Hematopoietic multipotent progenitor cell treated with erythropoietin and hydrocortisone succinate and interleukin-3 and kit ligand, for 17 days (in vitro differentiated cells): ENCODE data around the gene CELA2B.
"Not testable (repeated sequence)": the region's sequence is repeated elsewhere in the genome, so short reads cannot be mapped to it uniquely, and the experiment has no call there.

Experiments
- DNase-seq: peaks from one replicate; pipeline ENCODE4 v3.0.0-alpha.2; 2015; ENCODE audit warnings: low spot score

Gene CELA2B

DNA sequence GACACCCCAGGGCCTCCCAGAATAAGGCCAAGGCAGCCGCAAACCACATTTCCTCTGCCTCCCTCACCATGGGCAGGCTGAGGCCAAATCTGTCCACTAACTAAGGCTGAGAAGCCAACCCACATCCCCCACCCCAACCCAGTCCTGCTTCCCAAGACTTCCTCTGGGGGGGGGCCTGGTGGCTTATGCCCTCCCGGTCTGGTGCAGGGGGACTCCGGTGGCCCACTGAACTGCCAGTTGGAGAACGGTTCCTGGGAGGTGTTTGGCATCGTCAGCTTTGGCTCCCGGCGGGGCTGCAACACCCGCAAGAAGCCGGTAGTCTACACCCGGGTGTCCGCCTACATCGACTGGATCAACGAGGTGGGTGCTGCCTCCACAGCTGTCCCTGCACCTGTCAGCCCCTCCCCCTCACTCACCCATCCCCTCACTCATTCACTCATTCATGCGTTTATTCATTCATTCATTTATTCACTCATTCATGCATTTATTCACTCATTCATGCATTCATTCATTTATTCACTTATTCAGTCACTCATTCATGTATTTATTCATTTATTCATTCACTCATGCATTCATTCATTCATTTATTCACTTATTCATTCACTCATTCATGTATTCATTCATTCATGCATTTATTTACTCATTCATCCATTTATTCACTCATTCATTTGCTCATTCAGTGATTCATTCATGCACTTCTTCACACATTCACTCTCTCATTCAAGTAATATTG is 30.3 kb upstream of the CELA2B start:
- no peak for DNase-seq

DNA sequence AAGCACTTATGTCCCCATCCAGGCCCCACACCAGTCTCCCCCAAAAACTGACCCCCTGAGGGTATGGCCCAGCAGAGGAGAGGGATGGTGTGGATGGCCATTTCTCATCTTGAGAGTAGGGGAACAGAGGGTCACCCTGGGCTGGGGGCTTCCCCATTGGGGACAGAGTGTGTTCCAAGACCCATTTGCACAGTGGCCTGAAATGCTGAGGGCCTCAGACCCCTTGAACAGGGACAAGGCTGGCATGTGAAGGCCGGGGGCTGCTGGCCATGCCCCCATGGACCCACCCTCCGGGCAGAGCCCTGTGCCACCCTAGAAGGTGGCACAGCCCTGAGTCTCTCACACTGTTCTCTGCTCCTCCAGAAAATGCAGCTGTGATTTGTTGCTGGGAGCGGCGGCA is 29.7 kb upstream of the CELA2B start:
- no peak for DNase-seq

DNA sequence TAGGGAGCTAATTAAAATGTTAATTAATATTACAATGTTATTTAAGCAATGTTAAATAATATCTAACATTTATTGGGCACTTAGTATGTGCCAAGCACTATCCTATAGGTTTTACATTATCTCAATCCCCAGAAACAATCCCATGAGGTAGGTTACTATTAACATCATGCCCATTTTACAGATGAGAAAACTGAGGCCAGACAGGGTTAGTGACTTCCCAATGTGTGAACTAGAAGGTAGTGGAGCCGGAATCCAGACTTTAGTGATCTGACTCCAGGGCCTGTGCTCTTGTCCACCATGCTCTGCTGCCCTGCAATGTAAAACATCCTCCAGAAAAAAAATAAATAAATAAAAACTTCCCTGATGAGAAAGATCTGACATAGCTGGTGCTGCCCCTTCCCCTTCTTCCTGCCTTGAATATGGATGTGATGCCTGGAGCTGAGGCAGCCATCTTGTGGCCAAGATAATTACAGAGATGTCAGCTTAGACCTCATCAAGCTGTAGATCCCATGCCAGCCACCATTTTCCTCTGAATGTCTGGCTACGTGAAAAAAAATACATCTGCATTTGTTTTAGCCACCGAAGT is 26.9 kb upstream of the CELA2B start:
- no peak for DNase-seq

DNA sequence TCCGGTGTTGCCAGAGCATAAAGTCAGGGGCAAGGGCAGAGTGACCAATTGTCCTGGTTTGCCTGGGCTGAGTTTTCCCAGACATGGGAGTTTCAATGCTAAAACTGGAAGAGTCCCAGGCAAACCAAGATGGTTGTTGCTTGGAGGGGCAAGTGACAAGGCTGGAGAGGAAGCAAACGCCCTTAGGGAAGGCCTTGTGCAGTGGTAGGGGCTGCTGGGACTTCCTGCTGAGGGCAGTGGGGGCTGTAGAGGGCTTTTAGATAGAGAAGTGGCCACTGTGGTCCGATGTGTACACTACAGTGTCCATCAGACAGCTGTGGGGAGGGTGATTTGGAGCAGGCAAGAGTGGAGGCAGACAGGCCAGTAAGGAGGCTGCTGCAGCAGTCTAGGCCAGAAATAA is 26.3 kb upstream of the CELA2B start:
- no peak for DNase-seq

DNA sequence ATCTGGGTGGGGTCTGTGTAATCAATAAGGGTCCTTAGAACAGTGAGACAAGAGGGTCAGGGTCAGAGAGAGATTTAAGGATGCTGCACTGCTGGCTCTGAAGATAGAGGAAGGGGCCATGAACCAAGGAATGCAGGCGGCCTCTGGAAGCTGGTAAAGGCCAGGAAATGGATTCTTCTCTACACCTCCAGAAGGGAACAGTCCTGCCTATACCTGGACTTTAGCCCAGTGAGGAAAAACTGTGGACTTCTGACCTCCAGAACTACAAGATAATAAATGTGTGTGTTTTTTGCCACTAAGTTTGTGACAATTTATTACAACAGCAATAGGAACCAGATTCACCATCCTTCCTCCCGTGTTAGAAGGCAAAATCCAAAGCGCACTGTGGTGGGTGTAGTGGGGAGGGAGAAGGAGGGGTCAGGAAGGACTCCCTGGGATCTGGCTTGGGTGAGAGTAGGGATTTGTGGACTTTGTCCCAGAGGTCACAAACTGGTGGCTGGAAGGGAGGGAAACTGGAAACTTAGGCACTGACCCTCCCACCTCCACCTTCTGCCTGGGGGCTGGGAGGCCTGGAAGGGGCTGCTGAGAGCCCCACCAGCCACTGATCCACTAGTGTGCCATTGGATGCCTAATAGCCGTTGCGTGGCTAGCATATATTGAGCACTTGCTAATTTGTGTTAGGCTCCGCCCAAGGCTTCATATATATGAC is 24.7 kb upstream of the CELA2B start:
- no peak for DNase-seq

DNA sequence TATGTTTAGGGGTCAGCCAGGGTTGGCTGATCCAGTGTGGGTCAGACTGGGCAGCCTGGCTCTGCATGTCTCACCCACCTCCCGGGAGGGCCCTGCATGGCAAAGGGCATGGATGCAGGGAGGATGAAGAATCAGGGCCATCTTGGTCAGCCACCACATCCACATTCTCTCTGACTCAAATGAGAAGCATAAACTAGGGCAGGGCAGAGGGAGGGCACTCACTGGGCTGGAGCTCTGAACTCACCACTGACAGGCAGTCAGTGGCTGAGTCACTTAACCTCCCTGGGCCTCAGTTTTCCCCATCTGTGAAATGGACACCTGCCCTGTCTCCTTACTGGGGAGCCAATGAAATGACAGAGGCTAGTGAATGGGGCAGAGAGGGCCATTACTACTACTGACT is 23.7 kb upstream of the CELA2B start:
- no peak for DNase-seq

DNA sequence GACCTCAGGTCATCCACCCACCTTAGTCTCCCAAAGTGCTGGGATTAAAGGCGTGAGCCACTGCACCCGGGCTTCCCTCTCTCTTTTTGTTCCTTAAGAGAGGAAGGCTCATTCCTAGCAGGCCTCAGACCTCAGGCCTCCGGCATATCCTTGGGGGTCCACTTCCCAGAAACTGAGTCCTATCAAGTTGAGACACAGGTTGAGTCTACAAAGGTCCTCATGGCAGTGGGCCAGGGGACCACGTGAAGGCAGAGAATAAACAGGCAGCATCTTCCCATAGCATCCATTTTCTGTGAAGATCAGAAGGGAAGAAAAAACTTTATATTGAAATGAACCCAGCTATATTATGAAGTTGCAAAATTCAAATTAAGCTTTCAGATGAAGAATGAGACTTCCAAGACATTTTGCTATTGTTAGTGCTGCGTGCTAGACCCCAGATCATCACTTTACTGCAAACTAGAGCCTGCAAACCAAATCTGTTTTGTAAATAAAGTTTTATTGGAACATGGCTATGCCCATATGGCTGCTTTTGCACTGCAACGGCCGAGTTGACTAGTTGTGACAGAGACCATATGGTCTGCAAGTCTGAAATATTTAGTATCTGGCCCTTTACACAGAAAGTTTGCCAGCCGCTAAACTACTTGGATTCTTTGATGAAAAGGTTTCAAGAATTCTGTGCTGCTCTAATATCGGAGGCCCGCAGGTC is 22.9 kb upstream of the CELA2B start:
- DNase-seq, result no peak

DNA sequence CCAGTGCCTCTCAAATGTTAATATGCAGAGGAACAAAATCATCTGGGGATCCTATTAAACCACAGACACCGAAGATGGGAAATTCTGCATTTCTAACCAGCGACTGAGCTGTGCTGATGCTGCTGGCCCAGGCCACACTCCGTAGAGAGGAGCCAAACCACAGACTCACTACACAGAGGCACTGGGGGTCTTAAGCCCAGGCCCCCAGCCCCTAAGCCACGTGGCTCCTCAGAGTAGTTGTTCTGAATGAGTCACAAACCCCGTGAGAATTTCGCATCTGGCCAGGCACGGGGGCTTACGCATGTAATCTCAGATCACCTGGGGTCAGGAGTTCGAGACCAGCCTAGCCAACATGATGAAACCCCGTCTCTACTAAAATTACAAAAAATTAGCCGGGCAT is 22.2 kb upstream of the CELA2B start:
- no peak for DNase-seq

DNA sequence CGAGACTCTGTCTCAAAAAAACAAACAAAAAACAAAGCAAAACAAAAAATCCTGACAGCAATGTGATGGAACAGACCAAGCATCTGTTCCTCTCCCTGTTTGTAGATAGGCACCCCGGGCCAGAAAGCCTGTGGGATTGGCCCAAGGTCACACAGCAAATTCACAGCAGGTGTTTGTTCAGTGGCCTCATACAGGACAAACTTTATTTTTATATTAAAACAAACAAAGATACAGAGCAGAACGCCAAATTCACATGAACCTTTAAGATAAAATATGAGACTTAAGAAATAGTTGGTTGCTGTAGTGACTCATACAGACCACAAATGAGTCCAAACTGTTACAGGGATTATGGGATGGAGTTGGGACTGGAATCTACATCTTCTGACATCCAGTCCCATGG is 21.6 kb upstream of the CELA2B start:
- DNase-seq, result no peak

DNA sequence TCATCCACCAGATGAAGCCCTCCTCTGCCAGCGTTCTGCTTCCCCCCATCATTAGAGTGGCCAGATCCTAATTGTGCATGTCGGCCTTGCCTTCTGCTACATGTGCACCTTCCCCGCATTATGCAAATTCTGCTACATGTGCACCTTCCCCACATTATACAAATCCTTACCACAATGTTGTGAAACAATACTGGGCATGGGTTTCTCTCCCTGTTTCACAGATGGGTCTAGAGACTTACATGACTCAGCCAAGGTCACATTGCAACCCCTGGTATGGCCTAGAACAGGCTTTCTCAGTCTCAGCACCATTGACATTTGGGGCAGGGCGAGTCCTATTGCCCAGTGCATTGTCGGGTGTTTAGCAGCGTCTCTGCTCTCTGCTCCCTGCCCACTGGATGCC is 20.4 kb upstream of the CELA2B start:
- DNase-seq, result no peak

DNA sequence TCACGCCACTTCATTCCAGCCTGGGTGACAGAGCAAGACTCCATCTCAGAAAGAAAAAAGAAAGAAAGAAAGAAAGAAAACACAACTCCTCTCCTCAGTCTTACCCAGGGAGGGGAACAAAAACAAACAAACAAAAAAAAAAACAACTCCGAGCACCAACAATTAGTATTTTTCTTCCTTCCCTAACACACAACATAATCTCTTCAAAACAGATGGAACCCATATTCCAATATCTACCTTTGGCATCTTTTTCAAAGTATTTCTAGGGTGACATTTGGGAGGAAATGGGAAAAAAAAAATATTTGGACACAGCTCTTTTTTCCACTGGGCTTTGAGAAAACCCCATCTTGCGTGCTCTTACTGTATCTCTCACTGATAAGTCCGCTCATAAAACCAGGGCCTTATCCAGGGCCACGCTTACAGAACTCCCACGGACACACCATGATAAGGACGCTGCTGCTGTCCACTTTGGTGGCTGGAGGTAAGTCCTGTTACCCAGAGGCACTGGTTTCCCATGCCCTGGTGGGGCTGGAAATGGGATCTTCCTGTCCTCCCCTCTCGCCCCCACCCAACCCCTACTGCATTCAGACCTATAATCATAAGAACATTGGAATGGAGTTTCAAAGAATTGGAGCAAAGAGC is 19.5 kb upstream of the CELA2B start, which contains the start of gene CELA2A:
TSS of gene CELA2A (plus strand) at position 420 of the 642 bp plus-strand sequence. CDS start at position 442, 22 bp downstream.
- DNase-seq, result no peak

DNA sequence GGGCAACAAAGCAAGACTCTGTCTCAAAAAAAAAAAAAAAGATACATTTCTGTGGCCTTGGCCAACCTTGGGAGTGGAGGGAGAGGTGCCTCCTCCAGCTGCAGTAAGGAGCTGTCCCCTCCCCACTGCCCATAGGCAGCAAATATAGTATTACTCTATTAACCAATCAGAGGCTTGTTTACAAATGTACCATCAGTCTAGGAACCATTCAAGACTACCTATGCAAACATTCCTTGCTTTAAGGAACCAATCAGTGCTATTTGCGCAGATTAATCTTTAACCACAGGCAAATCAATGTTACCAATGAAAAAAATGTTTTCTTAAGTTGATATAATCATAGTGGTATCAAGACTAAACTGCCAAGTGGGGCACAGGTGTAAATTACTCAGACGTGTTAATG is 18.3 kb upstream of the CELA2B start:
- DNase-seq, result no peak

DNA sequence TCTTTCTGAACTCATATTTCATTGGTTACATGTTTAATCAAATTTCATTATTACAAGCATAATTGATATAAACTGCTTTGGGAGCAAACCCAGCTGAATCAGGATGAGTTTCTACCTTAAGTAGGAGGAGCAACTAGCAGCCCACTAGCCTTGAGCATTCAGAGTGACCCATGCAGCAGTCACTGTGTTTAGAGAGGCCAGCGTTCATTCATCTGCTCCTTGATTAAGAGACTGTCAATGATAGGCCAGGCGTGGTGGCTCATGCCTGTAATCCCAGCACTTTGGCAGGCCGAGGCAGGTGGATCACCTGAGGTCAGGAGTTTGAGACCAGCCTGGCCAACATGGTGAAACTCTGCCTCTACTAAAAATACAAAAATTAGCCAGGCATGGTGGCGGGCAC is 17.5 kb upstream of the CELA2B start:
- DNase-seq, result not testable (repeated sequence)

DNA sequence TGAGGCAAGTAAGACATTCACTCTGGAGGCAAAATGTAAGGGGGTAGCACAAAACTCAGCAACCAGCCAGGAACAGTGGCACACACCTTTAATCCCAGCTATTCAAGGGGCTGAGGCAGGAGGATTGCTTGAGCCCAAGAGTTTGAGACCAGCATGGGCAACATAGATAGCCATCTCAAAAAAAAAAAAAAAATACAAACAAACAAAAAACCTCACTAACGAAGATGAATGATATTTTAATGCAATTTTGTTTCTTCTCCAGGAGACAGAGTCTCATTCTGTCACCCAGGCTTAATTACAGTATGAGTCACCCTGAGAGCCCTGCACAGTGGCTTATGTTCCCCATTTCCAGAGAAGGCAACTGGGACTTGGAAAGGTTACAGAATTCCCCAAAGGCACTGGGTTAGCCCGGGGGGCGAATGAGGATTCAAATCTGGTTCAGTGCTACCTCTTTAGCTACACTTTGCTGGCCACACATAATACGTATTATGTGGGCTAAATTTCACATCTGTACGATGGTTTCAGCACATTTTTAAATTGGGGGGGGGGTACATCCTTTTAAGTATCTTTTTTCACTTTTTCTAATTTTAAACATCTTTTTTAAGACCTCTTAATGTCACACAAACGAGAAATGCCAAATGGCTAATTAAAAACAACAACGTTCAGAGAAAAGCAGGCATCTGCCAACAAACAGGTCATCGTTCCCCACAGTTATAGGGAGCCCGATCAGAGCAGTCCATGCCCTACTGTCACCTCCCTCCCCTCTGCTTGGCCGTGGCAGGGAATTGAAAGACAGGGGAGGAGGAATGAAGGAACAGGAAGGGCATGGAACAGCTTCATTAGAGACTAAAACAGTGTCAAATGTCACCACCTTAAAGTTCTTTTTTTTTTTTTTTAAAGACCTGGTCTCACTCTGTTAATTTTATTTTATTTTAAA is 15.9 kb upstream of the CELA2B start:
- no peak for DNase-seq

DNA sequence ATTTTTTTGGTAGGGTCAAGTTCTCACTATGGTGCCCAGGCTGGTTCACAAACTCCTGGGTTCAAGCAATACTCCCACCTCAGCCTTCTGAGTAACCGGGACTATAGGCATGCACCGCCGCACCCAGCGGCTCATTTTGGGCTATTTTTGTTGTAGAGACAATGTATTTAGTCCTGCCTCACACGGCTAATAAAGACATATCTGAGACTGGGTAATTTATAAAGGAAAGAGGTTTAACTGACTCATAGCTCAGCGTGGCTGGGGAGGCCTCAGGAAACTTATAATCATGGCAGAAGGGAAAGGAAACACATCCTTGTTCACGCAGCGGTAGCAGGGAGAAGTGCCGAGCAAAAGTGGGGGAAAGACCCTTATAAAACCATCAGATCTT is 15.2 kb upstream of the CELA2B start:
- DNase-seq, result no peak

DNA sequence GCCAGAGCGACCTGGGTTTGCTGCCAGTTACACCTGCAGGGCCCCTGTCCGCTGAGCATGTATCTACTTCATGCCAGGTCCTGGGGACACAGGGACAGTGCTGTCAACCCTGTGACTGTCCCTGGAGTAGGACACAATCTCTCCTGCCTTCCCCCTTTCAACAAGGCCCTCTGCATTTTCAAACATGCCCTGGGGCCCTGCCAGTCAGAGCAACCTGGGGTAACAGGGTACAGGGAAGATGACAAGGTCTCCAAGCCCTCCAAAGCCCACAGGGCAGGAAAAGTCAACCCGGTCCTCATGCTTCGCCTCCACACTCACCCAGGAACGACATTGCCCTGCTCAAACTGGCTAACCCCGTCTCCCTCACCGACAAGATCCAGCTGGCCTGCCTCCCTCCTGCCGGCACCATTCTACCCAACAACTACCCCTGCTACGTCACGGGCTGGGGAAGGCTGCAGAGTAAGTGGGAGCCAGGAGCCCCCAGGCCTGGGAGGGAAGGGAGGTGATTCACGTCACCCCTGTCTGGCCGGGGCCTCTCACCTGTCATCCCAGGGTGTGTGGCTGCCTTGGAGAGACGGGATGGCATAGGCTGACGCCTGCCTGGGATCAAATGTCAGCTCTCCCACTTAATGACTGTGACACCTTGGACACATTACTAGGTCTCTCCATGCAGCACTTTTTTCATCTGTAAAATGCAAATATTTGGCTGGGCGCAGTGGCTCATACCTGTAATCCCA is 12.7 kb upstream of the CELA2B start:
- not testable (repeated sequence) for DNase-seq

DNA sequence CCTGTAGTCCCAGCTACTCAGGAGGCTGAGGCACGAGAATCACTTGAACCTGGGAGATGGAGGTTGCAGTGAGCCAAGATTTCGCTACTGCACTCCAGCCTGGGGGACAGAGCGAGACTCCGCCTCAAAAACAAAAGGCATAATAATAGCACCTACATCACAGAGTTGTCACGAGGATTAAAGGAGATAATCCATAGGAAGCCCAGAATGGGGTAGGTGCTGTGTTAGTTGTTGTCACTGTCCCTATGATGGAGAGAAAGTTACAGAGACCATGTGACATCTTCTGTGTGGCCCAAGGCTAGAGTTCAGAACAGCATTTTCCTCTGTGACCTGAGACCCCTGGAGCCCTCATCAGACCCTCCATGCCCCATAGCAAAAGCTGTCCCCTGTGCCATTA is 12.0 kb upstream of the CELA2B start:
- DNase-seq, result not testable (repeated sequence)

DNA sequence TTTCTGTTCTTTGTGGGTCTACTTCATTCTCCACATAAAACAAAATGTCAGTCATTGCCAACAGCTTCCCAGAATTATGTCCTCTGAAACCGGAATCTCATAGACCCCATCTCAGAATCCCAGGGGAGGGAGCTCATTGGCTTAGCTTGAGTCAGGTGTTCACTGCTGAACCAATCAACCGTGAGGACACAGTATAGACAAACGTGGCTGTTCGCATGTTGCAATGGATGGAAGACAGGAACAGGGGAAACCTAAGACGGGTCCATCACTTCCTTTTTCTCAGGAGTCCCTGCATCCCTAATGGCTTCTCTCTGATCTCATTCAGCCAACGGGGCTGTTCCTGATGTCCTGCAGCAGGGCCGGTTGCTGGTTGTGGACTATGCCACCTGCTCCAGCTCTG is 10.2 kb upstream of the CELA2B start:
- no peak for DNase-seq

DNA sequence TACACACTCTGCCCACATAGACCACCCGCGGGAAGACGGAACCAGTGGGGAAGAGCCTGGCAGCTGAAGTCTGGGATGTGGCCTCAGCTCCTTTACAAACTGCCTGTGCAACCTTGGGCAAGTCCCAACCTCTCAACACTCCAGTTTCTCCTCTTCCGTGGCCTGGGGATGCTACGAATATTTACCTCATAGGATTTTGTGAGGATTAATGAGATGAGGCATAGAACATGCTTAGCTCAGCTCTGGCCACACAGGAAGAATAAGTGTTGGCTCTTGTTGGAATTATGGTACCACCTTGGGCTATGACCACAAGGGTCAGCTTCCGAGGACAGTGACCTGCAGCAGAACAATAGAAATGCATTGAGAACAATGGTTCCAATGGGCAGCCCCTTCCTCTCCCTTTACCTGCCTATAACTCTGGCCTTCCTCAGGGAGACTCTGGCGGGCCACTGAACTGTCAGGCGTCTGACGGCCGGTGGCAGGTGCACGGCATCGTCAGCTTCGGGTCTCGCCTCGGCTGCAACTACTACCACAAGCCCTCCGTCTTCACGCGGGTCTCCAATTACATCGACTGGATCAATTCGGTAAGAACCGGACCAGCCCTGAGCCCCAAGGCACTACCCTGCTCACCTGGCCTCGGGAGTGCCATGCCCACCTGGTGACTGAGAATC is 8.8 kb upstream of the CELA2B start:
- DNase-seq, result not testable (repeated sequence)

DNA sequence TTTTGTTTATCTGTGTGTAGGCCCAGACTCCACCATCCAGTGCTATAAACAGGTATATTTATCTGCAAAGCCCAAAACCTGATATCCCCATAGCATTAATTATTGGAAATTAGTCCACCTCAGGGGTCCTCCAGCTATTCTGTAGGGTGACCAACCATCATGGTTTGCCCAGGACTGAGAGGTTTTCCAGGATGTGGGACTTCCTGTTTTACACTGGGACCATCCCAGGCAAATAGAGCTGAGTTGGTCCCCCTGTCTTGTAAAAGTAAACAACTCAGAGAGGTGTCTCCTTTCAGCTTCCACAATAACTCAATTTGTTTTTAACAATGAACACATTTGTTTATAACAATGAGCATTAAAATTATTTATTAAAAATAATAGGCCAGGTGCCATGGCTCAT is 7.8 kb upstream of the CELA2B start:
- DNase-seq, result no peak
